Esophagus muscularis mucosa (tissue), 4 donors: ENCODE data around the gene NEB. TPM values are rescaled to one million over a fixed set of nuclear protein-coding genes. Genes with fewer than 3 reads are reported as not detected.
"Not testable (repeated sequence)": the region's sequence is repeated elsewhere in the genome, so short reads cannot be mapped to it uniquely, and the experiment has no call there.

Experiments
- DNase-seq: peaks from one replicate; pipeline ENCODE4 v3.0.0-alpha.2; 2017; ENCODE audit errors: extremely low spot score
- H3K27ac ChIP-seq, 4 donors: fragments of 200-600 bp; sonication (generic); replicated peaks in 1 of 4; 1 replicate in 3 of 4; 2 replicates in 1 of 4; pipeline ENCODE4 v1.5.1; 2016 to 2019; ENCODE audit warnings: mild to moderate bottlenecking in 1 of 4
- H3K27me3 ChIP-seq, 4 donors: fragments of 200-600 bp; sonication (generic); one replicate each; pipeline versions ENCODE4 v1.5.1 to v1.6.0; 2016 to 2019
- H3K36me3 ChIP-seq, 4 donors: fragments of 200-600 bp; sonication (generic); one replicate each; pipeline ENCODE4 v1.5.1; 2016 to 2019
- H3K4me1 ChIP-seq, 4 donors: fragments of 200-600 bp; sonication (generic); one replicate each; pipeline ENCODE4 v1.5.1; 2016 to 2019
- H3K4me3 ChIP-seq, 4 donors: fragments of 200-600 bp; sonication (generic); 1 replicate in 2 of 4; 2 replicates in 2 of 4; pipeline ENCODE4 v1.5.1; 2016 to 2019; ENCODE audit warnings: mild to moderate bottlenecking in 4 of 4, moderate library complexity in 1 of 4
- H3K9me3 ChIP-seq, 4 donors: fragments of 200-600 bp; sonication (generic); 1 replicate in 3 of 4; 2 replicates in 1 of 4; pipeline ENCODE4 v1.5.1; 2016 to 2019
- CTCF ChIP-seq, 3 experiments: fragments of 200-600 bp in 2 of 3; fragments of 450-650 bp in 1 of 3; sonication (generic) in 2 of 3; IDR thresholded peaks; one replicate each; pipeline ENCODE4 v1.5.1; 2017 to 2019; ENCODE audit warnings: antibody characterized with exemption in 3 of 3, mild to moderate bottlenecking in 2 of 3, moderate library complexity in 1 of 3
- EP300 ChIP-seq: sonication (generic); formaldehyde crosslinking; IDR thresholded peaks from one replicate; pipeline ENCODE4 v1.6.1; 2017; ENCODE audit warnings: antibody characterized with exemption
- POLR2A ChIP-seq: fragments of 450-650 bp; IDR thresholded peaks from one replicate; pipeline ENCODE4 v1.6.1; 2017; ENCODE audit warnings: antibody characterized with exemption, moderate library complexity, mild to moderate bottlenecking, low read depth
- POLR2AphosphoS5 ChIP-seq, 2 donors: sonication (generic); formaldehyde crosslinking; IDR thresholded peaks; one replicate each; pipeline ENCODE4 v1.6.1; 2017; ENCODE audit warnings: antibody characterized with exemption in 2 of 2
- WGBS: methylation state at CpG from one replicate; pipeline ENCODE4 v1.1.5; 2018; 5-methylcytosine and 5-hydroxymethylcytosine counted together
- intact Hi-C: fragments of 100-400 bp; cut with DNase I; formaldehyde crosslinking; loops from one replicate; pipeline ENCODE4 v1.15.1; 2023
- total RNA-seq, 4 donors: library from RNA; depleted of rRNA; stranded (reverse); fragments of >200 nt; gene quantifications; one replicate each; pipeline versions ENCODE4 v1.1.0 to v1.2.1, GENCODE V29; 2016

The NEB gene
- total RNA-seq, 4 donors from 2014 or later, result 0.23 to 0.84 (median 0.54) TPM

GRCh38 chr2:151614606-151615306, 119.5 kb downstream of the NEB start:
- intact Hi-C loops, result loop anchor here (10.0 kb wide), 1 partner anchor 410 kb away; no protein-coding TSS in a partner anchor
- H3K36me3 ChIP-seq, result no peaks in the 10 kb centered on the region
- no peak overlapping the region for H3K27ac ChIP-seq
- no peaks in the 10 kb centered on the region for H3K9me3 ChIP-seq
- H3K4me3 ChIP-seq, result no peak overlapping the region
- no peaks in the 10 kb centered on the region for H3K27me3 ChIP-seq
- H3K4me1 ChIP-seq, result no peaks in the 10 kb centered on the region
- no peak for DNase-seq
- 93% methylated on average over 3 of the region's 3 CpGs for WGBS
- TF ChIP-seq CTCF (IDR thresholded peaks at IDR 0.05) (peak in 1 of 3 experiments; percentile 22), EP300 (no peak)

GRCh38 chr2:151614159-151614558, 120.1 kb downstream of the NEB start:
- WGBS, result 97% methylated on average over 5 of the region's 5 CpGs

GRCh38 chr2:151611351-151611750, 122.9 kb downstream of the NEB start:
- no peak for DNase-seq
- H3K4me1 ChIP-seq, result no peaks in the 10 kb centered on the region
- H3K36me3 ChIP-seq, result no peaks in the 10 kb centered on the region
- H3K9me3 ChIP-seq, result no peaks in the 10 kb centered on the region
- WGBS, result 77% methylated on average over 1 of the region's 1 CpG
- H3K27ac ChIP-seq, result no peak overlapping the region
- H3K27me3 ChIP-seq, result no peaks in the 10 kb centered on the region
- TF ChIP-seq EP300 (no peak), CTCF (IDR thresholded peaks at IDR 0.05) (no peak)
- H3K4me3 ChIP-seq, result no peak overlapping the region
- intact Hi-C loops, result loop anchor here (10.0 kb wide), 1 partner anchor 413 kb away; no protein-coding TSS in a partner anchor

More at GRCh38 chr2:151614159-151614558, 120.1 kb downstream of the NEB start:
- TF ChIP-seq CTCF (IDR thresholded peaks at IDR 0.05), result no peak
- no peak for TF ChIP-seq EP300
- no peak for TF ChIP-seq POLR2A
- TF ChIP-seq POLR2AphosphoS5 (IDR thresholded peaks at IDR 0.05), result no peak
- H3K27me3 ChIP-seq, result no peaks in the 10 kb centered on the region
- H3K27ac ChIP-seq, result no peak overlapping the region
- no peaks in the 10 kb centered on the region for H3K36me3 ChIP-seq
- no peak for DNase-seq
- intact Hi-C loops, result loop anchor here (10.0 kb wide), 1 partner anchor 411 kb away; no protein-coding TSS in a partner anchor
- H3K4me3 ChIP-seq, result no peak overlapping the region
- H3K4me1 ChIP-seq, result no peaks in the 10 kb centered on the region
- H3K9me3 ChIP-seq, result no peaks in the 10 kb centered on the region

GRCh38 chr2:151610310-151610709, 124.0 kb downstream of the NEB start:
- WGBS, result 82% methylated on average over 4 of the region's 4 CpGs
- H3K27ac ChIP-seq, result no peak overlapping the region
- H3K9me3 ChIP-seq, result no peaks in the 10 kb centered on the region
- H3K4me1 ChIP-seq, result no peaks in the 10 kb centered on the region
- DNase-seq, result no peak
- TF ChIP-seq CTCF (IDR thresholded peaks at IDR 0.05), result no peak
- no peak for TF ChIP-seq POLR2AphosphoS5 (IDR thresholded peaks at IDR 0.05)
- no peak for TF ChIP-seq EP300
- no peak for TF ChIP-seq POLR2A
- intact Hi-C loops, result loop anchor here (10.0 kb wide), 1 partner anchor 414 kb away; no protein-coding TSS in a partner anchor
- H3K27me3 ChIP-seq, result no peaks in the 10 kb centered on the region
- no peaks in the 10 kb centered on the region for H3K36me3 ChIP-seq
- H3K4me3 ChIP-seq, result no peak overlapping the region

- 94% methylated on average over 4 of the region's 4 CpGs for WGBS
- H3K4me3 ChIP-seq, result no peak overlapping the region
- TF ChIP-seq CTCF (IDR thresholded peaks at IDR 0.05), result no peak
- no peak for TF ChIP-seq POLR2A
- no peak for TF ChIP-seq EP300
- TF ChIP-seq POLR2AphosphoS5 (IDR thresholded peaks at IDR 0.05), result no peak
- no peaks in the 10 kb centered on the region for H3K4me1 ChIP-seq
- DNase-seq, result no peak
- no peaks in the 10 kb centered on the region for H3K36me3 ChIP-seq
- intact Hi-C loops, result loop anchor here (10.0 kb wide), 1 partner anchor 415 kb away; no protein-coding TSS in a partner anchor
- no peak overlapping the region for H3K27ac ChIP-seq
- H3K9me3 ChIP-seq, result no peaks in the 10 kb centered on the region
- no peaks in the 10 kb centered on the region for H3K27me3 ChIP-seq
These were observed 124.6 kb downstream of the NEB start for GRCh38 chr2:151609705-151610104.

GRCh38 chr2:151607459-151608424, 126.5 kb downstream of the NEB start:
- H3K4me3 ChIP-seq, H3K27me3 ChIP-seq, H3K4me1 ChIP-seq, H3K9me3 ChIP-seq, DNase-seq, H3K27ac ChIP-seq, intact Hi-C loops, H3K36me3 ChIP-seq: not testable (repeated sequence)
- no CpG with 5 or more reads among the region's 6 CpGs for WGBS
